Right forelimb (tissue), 1 donor: ENCODE data around the gene DGLUCY.
"Not testable (repeated sequence)": the region's sequence is repeated elsewhere in the genome, so short reads cannot be mapped to it uniquely, and the experiment has no call there.

Experiments
- DNase-seq: peaks from one replicate; pipeline ENCODE4 v3.0.0-alpha.2; 2018

DGLUCY gene

GRCh38 chr14:91214306-91214705 lies 100.4 kb downstream of the DGLUCY start:
- DNase-seq, result no peak

DNA sequence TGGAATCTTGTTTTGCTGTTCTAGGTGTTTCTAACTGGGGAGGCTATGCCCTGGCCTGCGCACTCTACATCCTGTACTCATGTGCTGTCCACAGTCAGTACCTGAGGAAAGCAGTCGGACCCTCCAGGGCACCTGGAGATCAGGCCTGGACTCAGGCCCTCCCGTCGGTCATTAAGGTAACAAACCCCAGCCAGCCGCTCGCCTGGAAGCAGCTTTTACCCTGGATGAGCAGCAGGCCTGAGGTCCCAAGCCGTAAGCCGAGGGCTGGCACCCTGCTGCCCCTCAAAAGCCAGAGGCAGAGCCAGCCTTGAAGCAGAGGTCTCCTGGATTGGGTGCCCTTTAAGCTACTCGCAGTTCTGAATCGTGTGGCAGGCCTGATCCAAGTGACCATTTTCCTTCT lies 101.5 kb downstream of the DGLUCY start:
- no peak for DNase-seq

GRCh38 chr14:91216731-91217226 lies 102.9 kb downstream of the DGLUCY start:
- DNase-seq, result no peak

- DNase-seq, result no peak
Measured at GRCh38 chr14:91218014-91218413, 104.1 kb downstream of the DGLUCY start.

DNA sequence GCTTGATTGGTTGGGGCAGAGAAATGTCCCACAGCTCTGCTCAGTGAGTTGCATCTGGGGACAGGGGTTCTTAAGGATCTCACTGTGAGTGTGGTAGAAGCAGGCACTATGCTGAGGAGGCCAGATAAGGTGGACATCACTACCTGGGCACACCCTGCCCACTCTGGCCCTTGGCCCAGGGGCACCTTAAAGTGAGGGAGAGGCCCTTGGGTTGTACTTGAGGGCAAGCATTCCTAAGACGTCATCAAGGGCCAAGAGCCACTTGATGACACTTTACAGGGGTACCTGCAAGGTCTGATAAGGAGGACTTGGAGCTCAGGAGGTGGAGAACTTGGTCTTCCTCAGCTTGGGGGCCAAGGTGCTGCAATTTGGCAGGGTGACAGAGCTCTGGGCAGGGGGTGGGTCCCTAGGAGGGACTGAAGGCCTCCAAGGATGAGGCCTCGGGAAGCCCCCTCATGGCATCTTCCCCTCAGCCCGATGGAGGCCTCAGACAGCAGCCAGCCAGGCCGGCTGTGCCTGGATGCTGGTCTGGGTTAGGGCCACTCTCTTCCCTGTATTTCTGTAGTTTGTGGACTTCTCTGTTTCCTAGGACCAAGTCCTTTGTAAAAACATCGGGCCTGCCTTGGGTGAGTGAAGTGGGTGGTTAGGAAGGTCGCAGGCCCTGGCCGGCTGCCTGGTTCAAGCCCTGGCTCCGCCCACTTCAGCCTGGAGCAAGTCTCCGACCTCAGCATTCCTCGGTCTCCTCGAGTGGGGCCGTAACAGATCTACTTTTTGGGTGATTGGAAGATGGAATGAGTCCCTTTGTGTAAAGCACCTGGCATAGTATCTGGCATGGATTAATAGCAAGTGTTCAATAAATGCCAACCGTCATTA lies 105.9 kb downstream of the DGLUCY start:
- DNase-seq, result no peak

GRCh38 chr14:91220581-91221000 lies 106.7 kb downstream of the DGLUCY start:
- DNase-seq, result no peak

GRCh38 chr14:91221270-91221669 lies 107.4 kb downstream of the DGLUCY start:
- no peak for DNase-seq

DNA sequence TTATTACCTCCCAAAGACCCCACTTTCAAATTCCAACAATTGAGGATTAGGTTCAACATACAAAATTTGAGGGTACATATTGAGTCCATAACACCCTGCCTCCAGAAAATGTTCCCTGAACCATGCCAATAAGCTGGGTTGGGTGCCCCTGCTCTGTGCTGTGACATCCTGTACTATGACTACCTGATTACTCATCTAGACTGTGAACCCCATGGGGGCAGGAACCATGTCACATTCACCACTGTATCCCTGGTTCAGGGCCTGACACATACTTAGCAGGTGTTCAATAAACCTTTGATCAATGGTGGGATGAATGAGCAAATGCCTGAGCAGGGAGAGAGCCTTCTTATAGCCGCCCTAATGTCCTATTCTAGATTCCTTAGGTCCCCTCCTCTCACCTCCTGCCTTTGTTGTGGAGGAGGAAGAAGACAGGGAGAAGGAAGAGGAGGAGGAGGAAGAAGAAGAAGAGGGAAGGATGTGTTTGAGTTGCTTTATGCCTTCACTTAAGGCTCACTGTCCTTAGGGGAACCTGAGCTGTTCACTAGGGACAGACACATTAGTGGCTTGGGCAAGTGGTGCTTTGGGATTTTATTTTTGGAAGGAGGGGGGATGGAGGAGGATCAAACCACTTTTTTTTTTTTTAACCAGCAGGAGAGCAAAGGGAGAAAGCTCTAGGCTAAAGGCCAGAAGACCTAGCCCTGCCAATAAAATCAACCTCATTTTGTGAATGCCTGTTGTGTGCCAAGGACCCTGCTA lies 109.3 kb downstream of the DGLUCY start:
- no peak for DNase-seq

DNA sequence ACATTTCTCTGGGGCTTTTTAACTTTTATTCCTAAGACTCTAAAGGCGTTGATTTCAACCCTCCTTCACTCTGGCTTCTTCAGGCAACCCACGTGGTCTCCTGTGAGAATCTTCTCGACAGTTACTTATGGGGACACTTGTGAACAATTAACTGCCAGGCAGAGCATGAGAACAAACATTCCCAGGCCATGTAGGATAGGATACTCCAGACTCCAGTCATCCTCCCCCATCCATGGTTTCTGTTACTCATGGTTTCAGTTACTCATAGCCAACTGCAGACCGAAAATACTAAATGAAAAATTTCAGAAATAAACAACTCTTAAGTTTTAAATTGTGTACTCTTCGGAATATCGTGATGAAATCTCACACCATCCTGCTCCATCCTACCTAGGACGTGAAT lies 111.2 kb downstream of the DGLUCY start:
- no peak for DNase-seq

GRCh38 chr14:91226360-91226759 lies 112.5 kb downstream of the DGLUCY start:
- not testable (repeated sequence) for DNase-seq

DNA sequence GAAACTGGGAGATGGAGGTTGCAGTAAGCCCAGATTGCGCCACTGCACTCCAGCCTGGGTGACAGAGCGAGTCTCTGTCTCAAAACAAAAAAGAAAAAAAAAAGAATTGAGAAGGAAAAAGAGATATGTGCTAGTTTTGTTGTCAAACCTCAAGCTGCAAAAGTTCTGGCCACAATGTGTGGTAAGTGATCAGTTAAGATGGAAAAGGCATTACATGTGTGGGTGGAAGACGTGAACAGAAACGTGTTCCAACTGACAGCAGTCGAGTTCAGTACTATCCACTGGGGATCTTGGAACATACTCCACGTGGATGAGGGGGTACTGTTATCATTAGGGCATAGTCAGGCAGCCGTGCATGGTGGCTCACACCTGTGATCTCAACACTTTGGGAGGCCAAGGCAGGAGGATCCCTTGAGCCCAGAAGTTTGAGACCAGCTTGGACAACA lies 113.3 kb downstream of the DGLUCY start:
- DNase-seq, result no peak

DNA sequence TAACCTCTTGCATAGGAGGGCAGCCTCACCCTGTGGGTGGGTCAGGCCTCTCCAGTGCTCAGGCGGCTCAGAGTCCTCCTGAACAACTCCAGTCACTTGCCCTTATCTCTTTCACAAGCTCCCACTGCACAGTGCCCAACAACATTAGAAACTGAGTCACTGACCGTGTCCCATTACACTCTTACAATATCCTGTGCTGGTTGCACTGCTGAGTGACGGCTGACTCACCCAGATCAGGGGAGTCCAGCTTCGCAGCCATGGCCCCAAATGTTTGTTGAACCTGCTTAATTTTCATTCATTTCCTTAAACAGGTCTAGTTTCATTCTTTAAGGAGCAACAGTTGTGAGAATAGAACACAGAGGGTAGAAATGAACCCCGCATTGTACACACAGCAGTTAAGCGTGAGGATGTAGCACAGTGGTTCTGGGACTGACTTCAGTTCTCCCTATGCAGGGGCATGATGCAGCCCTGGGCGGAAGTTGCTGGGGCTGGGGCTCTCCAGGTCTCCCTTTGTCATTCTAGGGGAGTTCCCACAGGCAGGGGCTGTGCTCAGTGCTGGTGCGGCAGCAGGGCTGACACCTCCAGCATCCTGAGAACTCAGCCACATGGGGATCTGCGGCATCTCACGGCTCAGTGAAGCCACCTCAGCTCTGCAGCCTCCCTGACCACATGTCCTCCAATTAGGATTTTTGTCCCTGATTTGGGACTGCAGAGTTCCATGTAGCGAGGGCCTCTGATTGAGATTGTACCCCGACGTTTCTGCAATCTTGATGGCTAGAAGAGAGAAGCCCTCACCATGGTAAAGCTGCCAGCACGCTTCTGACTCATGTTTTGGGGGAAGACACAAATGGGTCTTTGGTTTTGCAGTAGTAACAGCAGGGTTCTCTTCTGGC lies 114.5 kb downstream of the DGLUCY start:
- DNase-seq, result no peak

GRCh38 chr14:91229005-91229382 lies 115.1 kb downstream of the DGLUCY start:
- DNase-seq, result no peak

- no peak for DNase-seq
Measured at GRCh38 chr14:91229743-91230200, 115.9 kb downstream of the DGLUCY start.

- no peak for DNase-seq
Measured at GRCh38 chr14:91230397-91231035, 116.6 kb downstream of the DGLUCY start.

DNA sequence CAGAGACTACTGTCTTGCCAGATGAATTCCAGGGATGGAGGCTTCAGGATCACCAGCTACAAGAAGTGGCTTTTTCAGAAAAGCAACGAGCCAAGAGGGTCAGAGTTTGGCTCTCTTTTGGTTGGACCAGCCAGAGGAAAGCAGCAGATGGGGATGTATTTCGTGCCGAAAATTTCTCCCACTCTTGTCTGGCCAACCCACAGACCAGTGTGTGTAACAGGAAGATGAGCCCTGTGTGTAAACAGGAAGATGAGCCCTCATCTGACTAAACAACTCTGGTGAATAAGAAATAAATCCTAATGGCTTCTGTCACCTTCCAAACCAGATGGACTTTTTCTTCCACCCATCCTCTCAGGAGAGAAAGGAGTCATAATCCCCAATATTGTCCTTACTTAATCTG lies 117.6 kb downstream of the DGLUCY start:
- no peak for DNase-seq

GRCh38 chr14:91232052-91232451 lies 118.2 kb downstream of the DGLUCY start:
- DNase-seq, result no peak

DNA sequence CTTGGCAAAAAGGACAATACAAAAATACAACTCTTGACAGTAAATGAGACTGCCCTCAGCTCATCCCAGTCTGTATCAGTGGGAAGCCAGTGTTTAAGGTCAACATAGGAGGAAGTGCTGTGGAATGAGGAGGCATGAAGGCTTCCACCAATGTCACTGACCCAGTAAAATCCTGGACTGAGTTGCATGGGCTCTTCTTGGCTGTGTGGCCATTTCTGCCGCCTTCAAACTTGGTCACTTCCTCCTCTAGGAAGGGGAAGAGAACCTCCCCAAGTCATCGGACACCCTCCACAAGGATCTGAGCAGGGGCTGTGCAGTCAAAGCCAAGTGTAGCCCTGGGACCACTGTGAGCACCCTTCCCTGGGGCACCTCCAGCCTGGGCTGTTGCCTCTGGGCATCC lies 118.7 kb downstream of the DGLUCY start:
- no peak for DNase-seq

- no peak for DNase-seq
Measured at GRCh38 chr14:91233936-91234790, 120.3 kb downstream of the DGLUCY start.

DNA sequence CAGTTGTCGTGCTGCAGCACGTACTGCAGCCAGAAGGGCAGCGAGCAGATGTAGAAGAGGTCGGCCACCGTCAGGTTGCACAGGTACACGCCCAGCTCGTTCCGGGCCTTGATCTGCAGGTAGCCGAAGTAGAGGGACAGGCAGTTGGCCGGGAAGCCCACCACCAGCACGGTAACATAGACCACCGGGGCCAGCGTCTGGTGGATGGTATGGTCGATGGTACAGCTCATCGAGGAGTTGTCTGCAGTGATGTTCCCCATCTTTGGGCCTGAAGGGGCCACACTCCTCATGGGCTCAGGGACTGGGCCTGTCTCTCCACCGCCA lies 120.9 kb downstream of the DGLUCY start:
- DNase-seq, result no peak

DNA sequence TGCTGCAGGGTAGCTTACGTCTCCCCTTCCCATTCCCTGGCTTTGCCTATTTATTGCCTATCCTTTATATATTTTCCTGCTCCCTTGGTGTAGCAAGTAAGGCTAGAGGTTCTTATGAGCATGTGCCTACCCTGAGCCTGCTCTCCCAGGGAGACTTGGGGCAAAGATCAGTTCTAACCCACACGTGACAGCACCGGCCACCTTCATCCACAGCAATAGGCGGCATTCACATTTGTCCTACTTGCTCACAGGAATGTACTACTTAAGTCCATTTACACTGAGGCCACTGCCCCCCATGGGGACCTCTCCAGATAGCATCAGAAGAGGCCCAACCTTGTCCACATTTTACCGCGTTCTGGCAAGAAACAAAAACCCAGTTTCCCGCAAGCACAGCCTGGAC lies 122.0 kb downstream of the DGLUCY start:
- no peak for DNase-seq
